CD1c-positive myeloid dendritic cell (primary cell): Measurements from ENCODE around the gene SLC5A9.
"Not testable (repeated sequence)": the region's sequence is repeated elsewhere in the genome, so short reads cannot be mapped to it uniquely, and the experiment has no call there.

Experiments used
- DNase-seq: peaks from one replicate; pipeline ENCODE4 v3.0.0-alpha.2; 2016; ENCODE audit errors: extremely low spot score

SLC5A9 gene

DNA sequence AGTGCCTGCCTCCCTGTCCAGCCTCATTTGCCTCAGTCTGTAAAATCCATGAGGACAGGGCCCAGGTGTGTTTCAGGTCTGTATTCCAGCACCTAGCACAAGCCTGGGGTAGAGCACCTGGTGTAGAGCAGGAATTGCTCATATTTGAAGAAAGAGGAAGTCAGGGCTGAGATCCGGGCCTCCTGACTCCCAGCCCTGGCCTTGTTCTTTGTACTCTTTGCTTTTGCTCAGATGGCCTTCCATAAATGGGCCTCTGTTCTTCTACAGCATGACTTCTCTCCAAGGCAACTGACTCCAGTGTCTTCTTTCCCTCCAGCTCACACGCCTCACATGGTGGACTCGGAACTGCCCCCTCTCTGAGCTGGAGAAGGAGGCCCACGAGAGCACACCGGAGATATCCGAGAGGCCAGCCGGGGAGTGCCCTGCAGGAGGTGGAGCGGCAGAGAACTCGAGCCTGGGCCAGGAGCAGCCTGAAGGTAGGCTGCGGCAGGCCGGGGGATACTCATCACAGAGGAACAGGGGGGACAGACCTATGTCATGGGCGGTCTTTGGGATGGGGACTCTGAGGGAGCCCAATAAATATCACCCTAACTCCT is 19.7 kb downstream of the SLC5A9 start:
- DNase-seq = peak; percentile 10

- DNase-seq = peak; percentile 66
Measured at GRCh38 chr1:48245106-48245505, 22.6 kb downstream of the SLC5A9 start.

DNA sequence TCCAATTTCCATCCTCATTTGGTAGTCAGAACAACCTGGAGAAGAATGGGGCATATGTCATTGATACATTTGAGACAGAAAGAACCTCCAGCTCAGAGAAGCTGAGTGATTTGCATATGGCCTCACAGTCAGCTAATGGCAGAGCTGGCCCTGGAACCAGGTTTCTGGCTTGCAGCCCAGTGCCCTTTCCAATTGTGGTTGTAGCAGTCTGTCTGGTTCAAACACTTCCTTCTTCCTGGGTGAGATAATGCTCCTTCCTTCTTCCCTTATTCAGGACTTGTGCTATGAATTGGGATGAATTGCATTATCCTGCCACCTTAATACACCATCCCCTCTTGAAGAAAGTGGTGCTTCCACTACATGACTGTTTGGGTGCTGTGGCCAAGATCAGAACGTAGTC is 24.2 kb downstream of the SLC5A9 start:
- DNase-seq = peak; percentile 5

DNA sequence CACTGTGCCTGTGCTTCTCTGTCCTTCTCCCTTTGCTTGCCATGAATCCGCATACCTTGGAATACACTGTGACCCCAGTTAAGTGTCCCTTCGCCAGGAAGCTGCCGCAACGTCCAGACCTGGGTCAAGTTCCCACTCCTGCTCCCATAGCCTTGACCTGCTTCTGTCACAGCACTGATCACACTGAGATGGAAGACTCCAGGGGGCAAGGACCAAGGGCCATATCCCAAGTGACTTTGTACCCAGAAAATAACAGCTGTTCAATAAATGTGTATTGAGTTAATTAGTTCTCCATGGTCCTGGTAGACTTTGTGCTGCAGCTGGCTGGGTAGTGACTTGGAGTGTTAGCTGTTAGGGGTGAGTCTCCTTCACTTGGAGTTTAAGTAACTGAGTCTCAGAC is 25.8 kb downstream of the SLC5A9 start:
- DNase-seq = no peak

- DNase-seq = no peak
Measured at GRCh38 chr1:48249868-48250267, 27.4 kb downstream of the SLC5A9 start.

- no peak for DNase-seq
Measured at GRCh38 chr1:48250572-48250971, 28.1 kb downstream of the SLC5A9 start.

DNA sequence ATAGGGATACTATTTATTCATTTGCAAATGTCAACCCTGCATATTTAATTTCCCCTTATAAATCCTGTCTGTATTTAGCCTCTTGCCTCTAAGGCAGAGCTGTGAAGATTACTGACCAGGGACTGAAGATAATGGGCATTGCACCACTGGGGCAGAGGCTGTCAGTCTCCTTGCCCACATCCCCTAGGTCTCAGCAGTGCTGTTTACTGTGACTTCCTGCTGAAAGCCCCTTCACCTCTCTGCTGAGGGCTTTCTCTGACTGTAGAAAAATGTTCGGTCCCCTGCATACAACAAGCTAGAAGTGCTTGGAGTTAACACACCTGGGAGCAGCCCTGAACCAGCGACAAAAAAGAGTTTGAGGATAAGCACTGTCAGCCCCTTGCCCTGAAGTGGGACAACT is 28.8 kb downstream of the SLC5A9 start:
- DNase-seq = no peak

GRCh38 chr1:48251821-48252220 is 29.3 kb downstream of the SLC5A9 start:
- no peak for DNase-seq

GRCh38 chr1:48254254-48254653 is 31.7 kb downstream of the SLC5A9 start:
- DNase-seq = no peak

- DNase-seq = no peak
Measured at GRCh38 chr1:48258106-48258505, 35.6 kb downstream of the SLC5A9 start.

DNA sequence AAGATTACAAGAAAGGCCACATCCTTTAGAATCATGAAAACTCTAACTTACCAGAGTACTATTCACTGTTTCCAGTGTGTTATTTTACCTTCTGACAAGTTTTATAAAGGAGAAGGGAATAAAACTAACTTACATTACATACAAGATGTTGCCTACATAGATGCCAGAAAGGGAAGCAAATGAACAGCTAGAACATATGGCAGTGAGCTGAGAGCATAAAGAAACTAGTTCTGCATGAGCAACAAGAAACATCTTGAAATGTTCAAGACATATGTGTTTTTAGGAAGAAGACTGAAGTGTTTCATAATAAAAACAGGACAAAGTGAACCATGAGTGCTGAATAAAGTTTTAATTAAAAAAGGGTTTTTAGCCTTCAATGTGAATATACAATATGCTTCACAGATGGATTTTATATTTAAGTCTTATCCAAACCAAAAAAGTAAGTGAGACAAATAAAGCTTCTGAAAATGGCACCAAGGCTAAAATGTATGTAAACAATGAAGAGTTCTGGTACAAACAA is 39.4 kb downstream of the SLC5A9 start:
- no peak for DNase-seq

DNA sequence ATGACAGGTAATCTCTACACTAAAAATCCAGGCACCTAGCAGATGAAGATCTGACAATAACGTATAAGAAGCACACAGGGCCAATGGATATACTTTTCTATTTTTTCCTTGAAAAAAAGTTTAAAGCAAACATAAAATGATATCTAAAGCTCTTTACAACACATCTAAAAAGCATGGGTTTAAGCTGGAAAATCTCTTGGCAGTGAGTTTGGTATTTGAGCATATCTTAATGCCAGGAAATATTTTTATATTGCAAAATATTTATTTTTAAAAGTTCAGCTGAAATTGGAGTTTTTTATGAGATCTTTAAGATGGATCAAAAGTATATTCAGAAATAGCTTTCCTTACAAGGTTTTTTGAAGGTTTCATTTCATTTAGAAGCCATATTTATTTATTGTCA is 40.5 kb downstream of the SLC5A9 start:
- DNase-seq = no peak

DNA sequence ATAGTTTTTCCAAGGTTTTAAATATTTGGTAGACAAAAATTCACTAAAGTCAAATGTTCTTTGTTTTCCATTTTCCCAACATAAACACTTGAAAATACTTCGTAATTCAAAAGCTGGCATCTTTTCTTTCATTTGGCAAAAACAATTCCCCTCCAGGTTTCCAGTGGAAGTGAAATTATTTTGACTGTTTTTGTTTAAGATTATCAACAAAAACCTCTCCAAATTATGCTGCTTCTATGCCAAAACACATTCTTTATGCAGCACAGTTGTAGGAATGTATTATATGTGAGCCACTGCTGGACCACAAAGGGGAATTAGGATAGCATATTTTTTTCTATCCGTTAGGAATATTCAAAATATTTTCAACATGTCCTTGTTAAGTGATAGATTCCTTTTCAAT is 44.1 kb downstream of the SLC5A9 start:
- DNase-seq = no peak

- DNase-seq = not testable (repeated sequence)
Measured at GRCh38 chr1:48277437-48277836, 54.9 kb downstream of the SLC5A9 start.

GRCh38 chr1:48282329-48282728 is 59.8 kb downstream of the SLC5A9 start:
- not testable (repeated sequence) for DNase-seq

- DNase-seq = not testable (repeated sequence)
Measured at GRCh38 chr1:48284696-48285420, 62.3 kb downstream of the SLC5A9 start.

- no peak for DNase-seq
Measured at GRCh38 chr1:48285525-48285924, 63.0 kb downstream of the SLC5A9 start.

- DNase-seq = no peak
Measured at GRCh38 chr1:48291421-48291820, 68.9 kb downstream of the SLC5A9 start.

GRCh38 chr1:48292706-48293105 is 70.2 kb downstream of the SLC5A9 start:
- no peak for DNase-seq

- DNase-seq = not testable (repeated sequence)
Measured at GRCh38 chr1:48294094-48294493, 71.6 kb downstream of the SLC5A9 start.

- DNase-seq = no peak
Measured at GRCh38 chr1:48294656-48295055, 72.1 kb downstream of the SLC5A9 start.
